ENCODE measurements around the gene SLC8B1. TPM values are rescaled to one million over a fixed set of nuclear protein-coding genes. Genes with fewer than 3 reads are reported as not detected.

The SLC8B1 gene
- total RNA-seq, 1 experiment from 2014 or later, result 34.1 TPM

GRCh38 chr12:113297214-113297587 lies 37.7 kb downstream of the SLC8B1 start:
- no peaks in the 10 kb centered on the region for H3K9me3 ChIP-seq (ENCODE audit: low read length)
- ChIA-PET CTCF (no interaction called here), POLR2A (ENCODE audit: unreplicated experiment) (no interaction called here)
- H3K4me3 ChIP-seq (ENCODE audit: low read length), result no peak overlapping the region
- H3K27me3 ChIP-seq (ENCODE audit: low read length), result no peaks in the 10 kb centered on the region
- no peaks in the 10 kb centered on the region for H3K79me2 ChIP-seq (ENCODE audit: low read length)
- no TSS peak for BruUV-seq (replicated peaks)
- no peak overlapping the region for H2AFZ ChIP-seq (ENCODE audit: low read length)
- no peak for DNase-seq
- no peaks in the 10 kb centered on the region for H4K20me1 ChIP-seq (ENCODE audit: low read length)
- H3K9ac ChIP-seq (ENCODE audit: low read length), result no peak overlapping the region
- intact Hi-C loops (cut with micrococcal nuclease), result loop anchor here (5.0 kb wide), 1 partner anchor 100 kb away; no protein-coding TSS in a partner anchor
- no peaks in the 10 kb centered on the region for H3K9me2 ChIP-seq (replicated peaks; ENCODE audit: low read length)
- H3F3A ChIP-seq (ENCODE audit: low read length, unreplicated experiment), result no peaks in the 10 kb centered on the region
- H3K4me2 ChIP-seq (ENCODE audit: low read length), result no peak overlapping the region
- H3K4me1 ChIP-seq (ENCODE audit: insufficient read depth, low read length), result peaks cover 17% of the 10 kb centered on the region
- ATAC-seq, result no peak
- TF ChIP-seq CTCF (conservative IDR thresholded peaks at IDR 0.05; ENCODE audit: low read depth, low read length), result no peak
- no peak for TF ChIP-seq EZH2phosphoT487 (IDR thresholded peaks at IDR 0.05; ENCODE audit: borderline replicate concordance, low read length)
- TF ChIP-seq EZH2 (IDR thresholded peaks at IDR 0.05; ENCODE audit: low read length, unreplicated experiment), result no peak
- peaks cover 2% of the 10 kb centered on the region; the same call in 1 of the 2 replicates for H3K36me3 ChIP-seq (ENCODE audit: low read depth, low read length)
- no peak overlapping the region for H3K27ac ChIP-seq (ENCODE audit: low read length)

GRCh38 chr12:113296557-113297213 lies 38.2 kb downstream of the SLC8B1 start:
- CTCF ChIA-PET, result no interaction called here
- Histone ChIP-seq H3K36me3 (ENCODE audit: low read depth, low read length) (no peaks in the 10 kb centered on the region; the same call in 1 of the 2 replicates), H3K4me1 (ENCODE audit: insufficient read depth, low read length) (peaks cover 17% of the 10 kb centered on the region), H3K9me3 (ENCODE audit: low read length) (no peaks in the 10 kb centered on the region), H3K27me3 (ENCODE audit: low read length) (no peaks in the 10 kb centered on the region), H2AFZ (ENCODE audit: low read length) (no peak overlapping the region), H4K20me1 (ENCODE audit: low read length) (no peaks in the 10 kb centered on the region), H3K27ac (ENCODE audit: low read length) (no peak overlapping the region), H3K4me3 (ENCODE audit: low read length) (no peak overlapping the region), H3K9ac (ENCODE audit: low read length) (no peak overlapping the region), H3F3A (ENCODE audit: low read length, unreplicated experiment) (no peaks in the 10 kb centered on the region), H3K79me2 (ENCODE audit: low read length) (no peaks in the 10 kb centered on the region), H3K9me2 (replicated peaks; ENCODE audit: low read length) (no peaks in the 10 kb centered on the region), H3K4me2 (ENCODE audit: low read length) (no peak overlapping the region)
- ATAC-seq (no peak), DNase-seq (no peak)
- intact Hi-C loops (cut with micrococcal nuclease), result loop anchor here (5.0 kb wide), 1 partner anchor 99 kb away; no protein-coding TSS in a partner anchor
- BruUV-seq (replicated peaks), result TSS peak; percentile 22
- TF ChIP-seq EZH2phosphoT487 (IDR thresholded peaks at IDR 0.05; ENCODE audit: borderline replicate concordance, low read length) (no peak), CTCF (conservative IDR thresholded peaks at IDR 0.05; ENCODE audit: low read depth, low read length) (no peak), EZH2 (IDR thresholded peaks at IDR 0.05; ENCODE audit: low read length, unreplicated experiment) (no peak)
- POLR2A ChIA-PET (ENCODE audit: unreplicated experiment), result no interaction called here

GRCh38 chr12:113295886-113296556 lies 38.9 kb downstream of the SLC8B1 start:
- ATAC-seq (no peak), DNase-seq (no peak)
- intact Hi-C loops (cut with micrococcal nuclease), result loop anchor here (5.0 kb wide), 1 partner anchor 99 kb away; no protein-coding TSS in a partner anchor
- ChIA-PET POLR2A (ENCODE audit: unreplicated experiment) (no interaction called here), CTCF (no interaction called here)
- Histone ChIP-seq H3K9ac (ENCODE audit: low read length) (no peak overlapping the region), H3K4me1 (ENCODE audit: insufficient read depth, low read length) (peaks cover 17% of the 10 kb centered on the region), H3K9me3 (ENCODE audit: low read length) (no peaks in the 10 kb centered on the region), H3K9me2 (replicated peaks; ENCODE audit: low read length) (no peaks in the 10 kb centered on the region), H3K36me3 (ENCODE audit: low read depth, low read length) (peaks cover under 1% of the 10 kb centered on the region; the same call in 1 of the 2 replicates), H3K27me3 (ENCODE audit: low read length) (no peaks in the 10 kb centered on the region), H3K4me3 (ENCODE audit: low read length) (no peak overlapping the region), H3K4me2 (ENCODE audit: low read length) (no peak overlapping the region), H2AFZ (ENCODE audit: low read length) (no peak overlapping the region), H4K20me1 (ENCODE audit: low read length) (no peaks in the 10 kb centered on the region), H3F3A (ENCODE audit: low read length, unreplicated experiment) (no peaks in the 10 kb centered on the region), H3K27ac (ENCODE audit: low read length) (no peak overlapping the region), H3K79me2 (ENCODE audit: low read length) (no peaks in the 10 kb centered on the region)
- TF ChIP-seq EZH2 (IDR thresholded peaks at IDR 0.05; ENCODE audit: low read length, unreplicated experiment) (no peak), EZH2phosphoT487 (IDR thresholded peaks at IDR 0.05; ENCODE audit: borderline replicate concordance, low read length) (no peak), CTCF (conservative IDR thresholded peaks at IDR 0.05; ENCODE audit: low read depth, low read length) (no peak)
- no TSS peak for BruUV-seq (replicated peaks)
